ENCODE results near the gene LAMA2. TPM values are rescaled to one million over a fixed set of nuclear protein-coding genes. Genes with fewer than 3 reads are reported as not detected.

LAMA2 gene
- total RNA-seq, 1 donor from 2014 or later: 185 TPM

DNA sequence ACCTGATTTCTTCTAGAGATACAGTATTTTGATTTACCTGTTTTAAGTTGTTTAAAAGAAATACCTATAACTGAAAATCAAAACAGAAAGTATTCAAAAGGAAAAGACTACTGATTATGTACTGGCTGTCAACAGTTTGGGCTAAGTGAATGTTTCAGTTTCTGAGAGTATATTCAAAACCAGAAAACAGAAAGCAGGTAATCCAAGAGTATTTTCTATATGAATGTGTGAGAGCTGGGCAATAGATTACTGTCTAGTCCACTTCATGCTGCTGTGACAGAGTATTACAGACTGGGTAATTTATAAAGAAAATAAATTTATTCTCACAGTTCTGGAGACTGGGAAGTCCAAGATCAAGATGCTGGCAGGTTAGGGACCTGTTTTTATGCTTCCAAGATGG lies 566.0 kb downstream of the LAMA2 start:
- no peaks in the 10 kb centered on the region for H3K4me1 ChIP-seq
- TF ChIP-seq, protein P1, sequence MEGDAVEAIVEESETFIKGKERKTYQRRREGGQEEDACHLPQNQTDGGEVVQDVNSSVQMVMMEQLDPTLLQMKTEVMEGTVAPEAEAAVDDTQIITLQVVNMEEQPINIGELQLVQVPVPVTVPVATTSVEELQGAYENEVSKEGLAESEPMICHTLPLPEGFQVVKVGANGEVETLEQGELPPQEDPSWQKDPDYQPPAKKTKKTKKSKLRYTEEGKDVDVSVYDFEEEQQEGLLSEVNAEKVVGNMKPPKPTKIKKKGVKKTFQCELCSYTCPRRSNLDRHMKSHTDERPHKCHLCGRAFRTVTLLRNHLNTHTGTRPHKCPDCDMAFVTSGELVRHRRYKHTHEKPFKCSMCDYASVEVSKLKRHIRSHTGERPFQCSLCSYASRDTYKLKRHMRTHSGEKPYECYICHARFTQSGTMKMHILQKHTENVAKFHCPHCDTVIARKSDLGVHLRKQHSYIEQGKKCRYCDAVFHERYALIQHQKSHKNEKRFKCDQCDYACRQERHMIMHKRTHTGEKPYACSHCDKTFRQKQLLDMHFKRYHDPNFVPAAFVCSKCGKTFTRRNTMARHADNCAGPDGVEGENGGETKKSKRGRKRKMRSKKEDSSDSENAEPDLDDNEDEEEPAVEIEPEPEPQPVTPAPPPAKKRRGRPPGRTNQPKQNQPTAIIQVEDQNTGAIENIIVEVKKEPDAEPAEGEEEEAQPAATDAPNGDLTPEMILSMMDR (IDR thresholded peaks at IDR 0.05; ENCODE audit: borderline replicate concordance): no peak
- no peak overlapping the region for H3K27ac ChIP-seq (replicated peaks)
- H3K9me3 ChIP-seq (replicated peaks): no peaks in the 10 kb centered on the region
- peaks cover 36% of the 10 kb centered on the region for H3K36me3 ChIP-seq
- no peaks in the 10 kb centered on the region for H3K27me3 ChIP-seq (ENCODE audit: low read depth)
- intact Hi-C loops (cut with micrococcal nuclease): no loop called here
- H3K4me3 ChIP-seq: no peak overlapping the region
- no peak for DNase-seq

DNA sequence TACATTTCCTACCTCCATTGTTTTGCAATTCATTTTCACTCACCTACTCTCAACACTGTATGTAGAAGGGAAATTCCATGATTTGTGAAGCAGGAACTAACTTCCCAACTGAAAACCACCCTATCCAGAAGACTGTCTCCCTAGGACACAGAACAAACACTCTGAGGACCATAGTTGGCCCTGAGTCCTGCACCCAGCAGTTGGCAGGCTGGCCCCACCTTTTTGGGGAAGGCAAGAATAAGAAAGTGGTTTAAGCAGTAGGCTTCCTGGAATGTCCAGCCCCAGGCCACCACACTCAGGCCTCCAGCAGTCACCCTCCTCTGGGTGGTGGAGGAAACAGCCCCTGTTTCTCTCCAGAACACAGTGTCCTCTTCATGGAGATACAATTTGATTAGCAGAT lies 568.2 kb downstream of the LAMA2 start:
- no peaks in the 10 kb centered on the region for H3K4me1 ChIP-seq
- TF ChIP-seq, protein P1 (IDR thresholded peaks at IDR 0.05; ENCODE audit: borderline replicate concordance): no peak
- no peak overlapping the region for H3K27ac ChIP-seq (replicated peaks)
- H3K36me3 ChIP-seq: peaks cover 50% of the 10 kb centered on the region
- no peak overlapping the region for H3K4me3 ChIP-seq
- intact Hi-C loops (cut with micrococcal nuclease): no loop called here
- no peaks in the 10 kb centered on the region for H3K9me3 ChIP-seq (replicated peaks)
- no peak for DNase-seq
- H3K27me3 ChIP-seq (ENCODE audit: low read depth): no peaks in the 10 kb centered on the region

DNA sequence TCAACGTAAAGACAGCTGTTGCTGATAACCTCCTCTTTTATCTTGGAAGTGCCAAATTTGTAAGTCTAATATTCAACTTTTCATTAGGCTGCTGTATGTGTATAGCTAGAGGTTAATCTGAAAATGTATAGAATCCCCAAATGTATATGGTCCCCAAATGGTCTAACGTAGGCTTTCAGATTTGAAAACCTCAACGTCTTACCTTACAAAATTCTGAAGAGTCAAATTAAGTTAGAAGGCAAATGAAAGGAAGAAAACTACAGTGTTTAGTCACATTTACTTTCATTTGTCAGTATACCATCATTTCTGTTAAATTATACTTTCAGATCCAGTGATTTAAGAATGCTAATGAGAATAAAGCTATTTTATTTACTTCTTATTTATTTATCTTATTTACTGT lies 570.1 kb downstream of the LAMA2 start:
- H3K36me3 ChIP-seq: peaks cover 59% of the 10 kb centered on the region
- no peaks in the 10 kb centered on the region for H3K9me3 ChIP-seq (replicated peaks)
- H3K4me3 ChIP-seq: no peak overlapping the region
- DNase-seq: no peak
- no peaks in the 10 kb centered on the region for H3K4me1 ChIP-seq
- intact Hi-C loops (cut with micrococcal nuclease): no loop called here
- H3K27ac ChIP-seq (replicated peaks): no peak overlapping the region
- TF ChIP-seq, protein P1 (IDR thresholded peaks at IDR 0.05; ENCODE audit: borderline replicate concordance): no peak
- H3K27me3 ChIP-seq (ENCODE audit: low read depth): no peaks in the 10 kb centered on the region

DNA sequence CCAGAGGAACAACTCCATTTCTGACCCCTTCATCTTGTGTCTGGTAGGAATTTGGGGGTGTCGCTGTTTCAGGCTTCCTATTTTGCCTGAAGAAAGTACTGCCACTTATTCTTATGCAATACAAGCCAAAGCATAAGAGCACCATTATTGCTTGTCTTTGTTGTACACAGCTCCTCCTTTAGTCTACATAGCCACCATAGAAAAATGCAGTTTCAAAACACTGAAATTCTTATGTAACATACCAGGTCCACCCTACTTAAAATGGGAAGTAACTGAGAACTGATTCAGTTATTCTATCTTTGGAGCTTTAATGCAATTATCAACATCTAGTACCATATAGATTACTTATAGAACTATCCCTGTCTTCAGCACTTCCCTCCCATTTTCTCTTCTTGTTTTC lies 571.5 kb downstream of the LAMA2 start:
- Histone ChIP-seq H3K4me3 (no peak overlapping the region), H3K27me3 (ENCODE audit: low read depth) (no peaks in the 10 kb centered on the region), H3K9me3 (replicated peaks) (no peaks in the 10 kb centered on the region), H3K36me3 (peaks cover 70% of the 10 kb centered on the region), H3K4me1 (no peaks in the 10 kb centered on the region), H3K27ac (replicated peaks) (no peak overlapping the region)
- TF ChIP-seq, protein P1 (IDR thresholded peaks at IDR 0.05; ENCODE audit: borderline replicate concordance): no peak
- intact Hi-C loops (cut with micrococcal nuclease): no loop called here
- no peak for DNase-seq

DNA sequence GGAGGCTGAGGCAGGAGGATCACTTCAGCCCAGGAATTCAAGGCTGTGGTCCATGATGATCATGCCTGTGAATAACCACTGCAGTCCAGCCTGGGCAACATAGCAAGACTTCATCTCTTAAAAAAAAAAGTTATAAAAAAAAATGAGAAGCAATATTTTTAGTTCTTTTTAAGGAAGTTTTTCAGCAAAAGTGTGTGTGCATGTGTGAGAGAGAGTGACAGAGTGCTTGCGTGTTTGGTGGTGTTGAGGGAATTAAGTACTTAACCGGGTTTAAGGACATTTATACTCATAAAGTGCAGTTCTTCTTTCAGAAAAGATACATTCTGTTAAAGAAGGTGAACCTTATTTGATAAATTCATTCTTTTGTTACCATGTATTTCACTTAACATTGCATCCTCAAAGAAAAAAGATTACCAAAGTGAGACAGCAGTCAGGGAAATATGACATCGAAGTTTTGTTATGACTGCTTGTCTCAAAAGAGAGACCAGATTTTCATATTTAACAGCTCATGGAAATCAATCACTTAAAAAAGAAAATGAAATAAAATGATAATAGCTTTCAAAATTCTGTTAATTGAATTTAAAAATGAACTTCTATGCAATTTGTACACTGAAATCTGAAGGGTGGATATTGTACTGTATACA lies 572.3 kb downstream of the LAMA2 start:
- Histone ChIP-seq H3K9me3 (replicated peaks) (no peaks in the 10 kb centered on the region), H3K36me3 (peaks cover 72% of the 10 kb centered on the region), H3K4me1 (no peaks in the 10 kb centered on the region), H3K4me3 (no peak overlapping the region), H3K27ac (replicated peaks) (no peak overlapping the region), H3K27me3 (ENCODE audit: low read depth) (no peaks in the 10 kb centered on the region)
- intact Hi-C loops (cut with micrococcal nuclease): no loop called here
- DNase-seq: no peak
- TF ChIP-seq, protein P1 (IDR thresholded peaks at IDR 0.05; ENCODE audit: borderline replicate concordance): no peak
